ENCODE data around the gene MBP. TPM values are rescaled to one million over a fixed set of nuclear protein-coding genes. Genes with fewer than 3 reads are reported as not detected.

MBP gene
- total RNA-seq, 3 donors from 2014 or later, result 37.9 to 48.5 (median 47.4) TPM

- Histone ChIP-seq H3K9me3 (no peaks in the 10 kb centered on the region), H3K4me3 (no peak overlapping the region), H3K36me3 (ENCODE audit: low read depth) (no peaks in the 10 kb centered on the region), H3K4me1 (ENCODE audit: low read depth) (peaks cover 4% of the 10 kb centered on the region)
- DNase-seq (no peak), ATAC-seq (no peak)
- no peak for TF ChIP-seq CTCF (IDR thresholded peaks at IDR 0.05)
- intact Hi-C loops (cut with DNase I, micrococcal nuclease), result no loop called here
Observed at GRCh38 chr18:76956648-76957047, 175.9 kb downstream of the MBP start.

- DNase-seq (peak; percentile 74 to 80 (median 76)), ATAC-seq (peak; percentile 72)
- Histone ChIP-seq H3K9me3 (no peaks in the 10 kb centered on the region), H3K4me3 (no peak overlapping the region), H3K36me3 (ENCODE audit: low read depth) (no peaks in the 10 kb centered on the region), H3K4me1 (ENCODE audit: low read depth) (peaks cover 4% of the 10 kb centered on the region)
- TF ChIP-seq CTCF (IDR thresholded peaks at IDR 0.05), result no peak
- intact Hi-C loops (cut with DNase I, micrococcal nuclease), result no loop called here
Observed at GRCh38 chr18:76955524-76956170, 176.9 kb downstream of the MBP start.

- intact Hi-C loops (cut with DNase I, micrococcal nuclease), result no loop called here
- Histone ChIP-seq H3K9me3 (no peaks in the 10 kb centered on the region), H3K36me3 (ENCODE audit: low read depth) (no peaks in the 10 kb centered on the region), H3K4me1 (ENCODE audit: low read depth) (peaks cover 4% of the 10 kb centered on the region), H3K4me3 (no peak overlapping the region)
- peak; percentile 57 for ATAC-seq
- TF ChIP-seq CTCF (IDR thresholded peaks at IDR 0.05), result no peak
- DNase-seq, result peak; percentile 63 to 75 (median 68)
Observed at GRCh38 chr18:76953583-76954233, 178.9 kb downstream of the MBP start.

- no peak for TF ChIP-seq CTCF (IDR thresholded peaks at IDR 0.05)
- H3K9me3 ChIP-seq, result no peaks in the 10 kb centered on the region
- H3K4me3 ChIP-seq, result no peak overlapping the region
- peaks cover 4% of the 10 kb centered on the region for H3K4me1 ChIP-seq (ENCODE audit: low read depth)
- ATAC-seq (peak; percentile 23), DNase-seq (no peak)
- intact Hi-C loops (cut with DNase I, micrococcal nuclease), result no loop called here
- H3K36me3 ChIP-seq (ENCODE audit: low read depth), result no peaks in the 10 kb centered on the region
Observed at GRCh38 chr18:76953156-76953555, 179.4 kb downstream of the MBP start.

- Histone ChIP-seq H3K4me1 (ENCODE audit: low read depth) (peaks cover 4% of the 10 kb centered on the region), H3K9me3 (no peaks in the 10 kb centered on the region), H3K4me3 (no peak overlapping the region), H3K36me3 (ENCODE audit: low read depth) (no peaks in the 10 kb centered on the region)
- ATAC-seq (no peak), DNase-seq (no peak)
- no peak for TF ChIP-seq CTCF (IDR thresholded peaks at IDR 0.05)
- intact Hi-C loops (cut with DNase I, micrococcal nuclease), result no loop called here
Observed at GRCh38 chr18:76952747-76953146, 179.8 kb downstream of the MBP start.

All from mucosa of descending colon (tissue), 3 donors.